HEK293 (cell line): ENCODE measurements around the gene RPS24.

Experiments
- GLIS1 ChIP-seq: fragments of 450-650 bp; formaldehyde crosslinking; IDR thresholded peaks from 2 replicates; pipeline ENCODE4 v1.5.1; 2016; ENCODE audit warnings: missing biosample characterization, missing genetic modification characterization
- HOXD13 ChIP-seq: sonication (generic); formaldehyde crosslinking; IDR thresholded peaks from 2 replicates; pipeline ENCODE4 v1.8.0; 2022; ENCODE audit warnings: missing genetic modification reagents, borderline replicate concordance
- KLF8 ChIP-seq: fragments of 450-650 bp; formaldehyde crosslinking; IDR thresholded peaks from 2 replicates; pipeline ENCODE4 v1.5.1; 2016; ENCODE audit warnings: missing biosample characterization, missing genetic modification characterization
- SP7 ChIP-seq: fragments of 450-650 bp; formaldehyde crosslinking; IDR thresholded peaks from 2 replicates; pipeline ENCODE4 v1.5.1; 2016; ENCODE audit warnings: missing biosample characterization, missing genetic modification characterization
- ZBTB17 ChIP-seq: fragments of 450-650 bp; formaldehyde crosslinking; IDR thresholded peaks from 2 replicates; pipeline ENCODE4 v1.5.1; 2016; ENCODE audit warnings: missing biosample characterization, missing genetic modification characterization
- ZBTB21 ChIP-seq: fragments of 450-650 bp; formaldehyde crosslinking; IDR thresholded peaks from 2 replicates; pipeline ENCODE4 v1.5.1; 2017; ENCODE audit warnings: missing biosample characterization, missing genetic modification characterization
- ZBTB48 ChIP-seq: fragments of 450-650 bp; formaldehyde crosslinking; IDR thresholded peaks from 2 replicates; pipeline ENCODE4 v1.5.1; 2016; ENCODE audit warnings: missing biosample characterization, missing genetic modification characterization
- ZNF112 ChIP-seq: fragments of 450-650 bp; formaldehyde crosslinking; IDR thresholded peaks from 2 replicates; pipeline ENCODE4 v1.5.0; 2017; ENCODE audit warnings: missing biosample characterization, missing genetic modification characterization
- ZNF132 ChIP-seq: fragments of 450-650 bp; formaldehyde crosslinking; IDR thresholded peaks from 2 replicates; pipeline ENCODE4 v1.5.1; 2017; ENCODE audit warnings: missing biosample characterization, missing genetic modification characterization, borderline replicate concordance
- ZNF133 ChIP-seq: fragments of 450-650 bp; formaldehyde crosslinking; IDR thresholded peaks from 2 replicates; pipeline ENCODE4 v1.5.1; 2016; ENCODE audit warnings: missing biosample characterization, missing genetic modification characterization
- ZNF155 ChIP-seq: fragments of 450-650 bp; formaldehyde crosslinking; IDR thresholded peaks from 2 replicates; pipeline ENCODE4 v1.5.1; 2016; ENCODE audit warnings: missing biosample characterization, missing genetic modification characterization
- ZNF16 ChIP-seq: fragments of 450-650 bp; formaldehyde crosslinking; IDR thresholded peaks from 2 replicates; pipeline ENCODE4 v1.5.1; 2016; ENCODE audit warnings: low read depth, missing biosample characterization, missing genetic modification characterization
- ZNF174 ChIP-seq: fragments of 450-650 bp; formaldehyde crosslinking; IDR thresholded peaks from 2 replicates; pipeline ENCODE4 v1.5.0; 2017; ENCODE audit warnings: missing biosample characterization, mild to moderate bottlenecking, missing genetic modification characterization
- ZNF211 ChIP-seq: fragments of 450-650 bp; formaldehyde crosslinking; IDR thresholded peaks from 2 replicates; pipeline ENCODE4 v1.5.1; 2016; ENCODE audit warnings: low read depth, missing biosample characterization, missing genetic modification characterization
- ZNF239 ChIP-seq: fragments of 450-650 bp; formaldehyde crosslinking; IDR thresholded peaks from 2 replicates; pipeline ENCODE4 v1.5.1; 2016; ENCODE audit warnings: missing biosample characterization, missing genetic modification characterization
- ZNF302 ChIP-seq: fragments of 450-650 bp; formaldehyde crosslinking; IDR thresholded peaks from 2 replicates; pipeline ENCODE4 v1.5.1; 2016; ENCODE audit warnings: missing biosample characterization, missing genetic modification characterization, low read depth
- ZNF324 ChIP-seq: fragments of 450-650 bp; formaldehyde crosslinking; IDR thresholded peaks from 2 replicates; pipeline ENCODE4 v1.5.1; 2016; ENCODE audit warnings: missing biosample characterization, missing genetic modification characterization
- ZNF37A ChIP-seq: fragments of 450-650 bp; IDR thresholded peaks from 2 replicates; pipeline ENCODE4 v1.5.1; 2018; ENCODE audit warnings: missing biosample characterization, missing genetic modification characterization
- ZNF473 ChIP-seq: fragments of 450-650 bp; formaldehyde crosslinking; IDR thresholded peaks from 2 replicates; pipeline ENCODE4 v1.5.1; 2017; ENCODE audit warnings: missing biosample characterization, missing genetic modification characterization
- ZNF514 ChIP-seq: fragments of 450-650 bp; formaldehyde crosslinking; IDR thresholded peaks from 2 replicates; pipeline ENCODE4 v1.5.1; 2016; ENCODE audit warnings: missing biosample characterization, missing genetic modification characterization
- ZNF548 ChIP-seq: fragments of 450-650 bp; formaldehyde crosslinking; IDR thresholded peaks from 2 replicates; pipeline ENCODE4 v1.5.1; 2016; ENCODE audit warnings: missing biosample characterization, missing genetic modification characterization
- ZNF549 ChIP-seq: fragments of 450-650 bp; IDR thresholded peaks from 2 replicates; pipeline ENCODE4 v1.5.1; 2018; ENCODE audit warnings: missing biosample characterization, missing genetic modification characterization, mild to moderate bottlenecking, inconsistent platforms, moderate library complexity
- ZNF561 ChIP-seq: fragments of 450-650 bp; IDR thresholded peaks from 2 replicates; pipeline ENCODE4 v1.5.1; 2018; ENCODE audit warnings: missing biosample characterization, missing genetic modification characterization, borderline replicate concordance
- ZNF624 ChIP-seq: fragments of 450-650 bp; formaldehyde crosslinking; IDR thresholded peaks from 2 replicates; pipeline ENCODE4 v1.5.1; 2017; ENCODE audit warnings: missing biosample characterization, missing genetic modification characterization
- ZNF629 ChIP-seq: fragments of 450-650 bp; formaldehyde crosslinking; IDR thresholded peaks from 2 replicates; pipeline ENCODE4 v1.5.1; 2017; ENCODE audit warnings: missing biosample characterization, missing genetic modification characterization
- ZNF677 ChIP-seq: fragments of 450-650 bp; IDR thresholded peaks from 2 replicates; pipeline ENCODE4 v1.5.0; 2018; ENCODE audit warnings: missing biosample characterization, mild to moderate bottlenecking, missing genetic modification characterization, moderate library complexity
- ZNF707 ChIP-seq: fragments of 450-650 bp; formaldehyde crosslinking; IDR thresholded peaks from 2 replicates; pipeline ENCODE4 v1.5.1; 2016; ENCODE audit warnings: missing biosample characterization, missing genetic modification characterization
- ZNF791 ChIP-seq: fragments of 450-650 bp; formaldehyde crosslinking; IDR thresholded peaks from 2 replicates; pipeline ENCODE4 v1.5.1; 2016; ENCODE audit warnings: missing biosample characterization, missing genetic modification characterization
- ZNF792 ChIP-seq: fragments of 450-650 bp; formaldehyde crosslinking; IDR thresholded peaks from 2 replicates; pipeline ENCODE4 v1.5.1; 2016; ENCODE audit warnings: missing biosample characterization, missing genetic modification characterization
- ZNF837 ChIP-seq: fragments of 450-650 bp; formaldehyde crosslinking; IDR thresholded peaks from 2 replicates; pipeline ENCODE4 v1.5.1; 2016; ENCODE audit warnings: missing biosample characterization, missing genetic modification characterization
- ZSCAN16 ChIP-seq: fragments of 450-650 bp; formaldehyde crosslinking; IDR thresholded peaks from 2 replicates; pipeline ENCODE4 v1.5.1; 2016; ENCODE audit warnings: missing biosample characterization, missing genetic modification characterization
- ZSCAN30 ChIP-seq: fragments of 450-650 bp; IDR thresholded peaks from 2 replicates; pipeline ENCODE4 v1.5.1; 2018; ENCODE audit warnings: missing biosample characterization, mild to moderate bottlenecking, missing genetic modification characterization, moderate library complexity
- TF ChIP-seq, protein P1 (sequence below): fragments of 450-650 bp; formaldehyde crosslinking; IDR thresholded peaks from 2 replicates; pipeline ENCODE4 v1.5.1; 2016; ENCODE audit warnings: missing biosample characterization, missing genetic modification characterization
- TF ChIP-seq, protein P2 (sequence below): fragments of 450-650 bp; formaldehyde crosslinking; IDR thresholded peaks from 2 replicates; pipeline ENCODE4; 2016; ENCODE audit warnings: missing biosample characterization, missing genetic modification characterization
- TF ChIP-seq, protein P3 (sequence below): fragments of 450-650 bp; formaldehyde crosslinking; IDR thresholded peaks from 2 replicates; pipeline ENCODE4 v1.5.1; 2016; ENCODE audit warnings: missing biosample characterization, missing genetic modification characterization
- TF ChIP-seq, protein P4 (sequence below): fragments of 450-650 bp; formaldehyde crosslinking; IDR thresholded peaks from 2 replicates; pipeline ENCODE4 v1.5.1; 2017; ENCODE audit warnings: missing biosample characterization, mild to moderate bottlenecking, missing genetic modification characterization, moderate library complexity

The RPS24 gene

DNA sequence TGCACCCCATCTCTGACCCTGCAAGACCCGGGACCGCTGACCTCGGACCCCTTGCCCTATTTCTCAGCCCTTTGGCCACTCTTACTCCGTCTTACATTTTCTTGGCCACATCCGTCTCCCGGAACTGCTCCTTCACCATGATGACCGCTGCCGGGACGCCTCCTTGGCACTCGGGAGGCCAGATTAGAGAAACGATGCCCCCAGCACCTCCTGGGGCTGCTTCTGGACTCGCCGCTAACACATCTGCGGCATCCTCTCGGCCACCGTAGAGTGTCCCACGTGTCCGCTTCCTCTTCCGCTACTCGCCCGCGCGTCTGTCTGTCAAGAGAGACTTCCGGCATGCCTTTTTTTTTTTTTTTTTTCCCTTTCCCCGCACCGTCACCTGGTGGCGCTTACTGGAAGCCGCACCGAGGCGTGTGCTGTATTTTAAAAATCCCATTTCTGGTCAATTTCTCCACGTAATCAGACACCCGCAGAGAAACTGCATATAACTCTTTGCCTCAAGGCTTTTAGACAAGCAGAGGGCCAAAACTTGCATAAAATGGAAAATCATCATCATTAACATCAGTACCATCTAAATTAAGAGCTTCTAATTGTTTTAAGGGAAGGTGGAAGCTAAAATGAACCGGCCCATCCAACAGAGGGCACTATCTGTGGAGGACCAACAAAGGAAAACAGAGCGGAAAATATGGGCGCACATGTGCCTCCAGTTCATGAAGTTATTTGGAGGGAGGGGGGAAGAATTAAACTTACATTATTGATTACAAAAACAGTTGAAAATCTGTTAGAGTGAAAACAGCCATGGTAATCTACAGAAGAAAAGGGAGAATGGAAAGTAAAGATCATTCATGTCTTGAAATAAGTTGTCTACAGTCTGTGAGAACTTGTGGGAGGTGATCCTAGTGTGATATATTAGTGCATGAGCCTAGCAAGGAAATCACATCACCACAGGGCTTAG, 4.1 kb upstream of the RPS24 start, which contains the start of gene POLR3A (continued):
- no peak for TF ChIP-seq ZNF302 (tag by site-specific recombination)
- no peak for TF ChIP-seq ZNF211
- TF ChIP-seq ZNF791: no peak
- no peak for TF ChIP-seq ZNF239 (tag by site-specific recombination)
- peak; percentile 74 for TF ChIP-seq KLF8
- no peak for TF ChIP-seq ZNF37A (tag by site-specific recombination)
- no peak for TF ChIP-seq ZNF792 (tag by site-specific recombination)
- TF ChIP-seq, protein P1, sequence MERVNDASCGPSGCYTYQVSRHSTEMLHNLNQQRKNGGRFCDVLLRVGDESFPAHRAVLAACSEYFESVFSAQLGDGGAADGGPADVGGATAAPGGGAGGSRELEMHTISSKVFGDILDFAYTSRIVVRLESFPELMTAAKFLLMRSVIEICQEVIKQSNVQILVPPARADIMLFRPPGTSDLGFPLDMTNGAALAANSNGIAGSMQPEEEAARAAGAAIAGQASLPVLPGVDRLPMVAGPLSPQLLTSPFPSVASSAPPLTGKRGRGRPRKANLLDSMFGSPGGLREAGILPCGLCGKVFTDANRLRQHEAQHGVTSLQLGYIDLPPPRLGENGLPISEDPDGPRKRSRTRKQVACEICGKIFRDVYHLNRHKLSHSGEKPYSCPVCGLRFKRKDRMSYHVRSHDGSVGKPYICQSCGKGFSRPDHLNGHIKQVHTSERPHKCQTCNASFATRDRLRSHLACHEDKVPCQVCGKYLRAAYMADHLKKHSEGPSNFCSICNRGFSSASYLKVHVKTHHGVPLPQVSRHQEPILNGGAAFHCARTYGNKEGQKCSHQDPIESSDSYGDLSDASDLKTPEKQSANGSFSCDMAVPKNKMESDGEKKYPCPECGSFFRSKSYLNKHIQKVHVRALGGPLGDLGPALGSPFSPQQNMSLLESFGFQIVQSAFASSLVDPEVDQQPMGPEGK: peak; percentile 59
- no peak for TF ChIP-seq ZNF677 (tag by site-specific recombination)
- no peak for TF ChIP-seq ZNF16
- no peak for TF ChIP-seq ZNF473 (tag by site-specific recombination)
- TF ChIP-seq ZNF112 (tag by site-specific recombination): no peak
- TF ChIP-seq ZNF132: no peak
- TF ChIP-seq ZNF624 (tag by site-specific recombination): no peak
- TF ChIP-seq ZNF629 (tag by site-specific recombination): peak; percentile 77
- TF ChIP-seq, protein P2, sequence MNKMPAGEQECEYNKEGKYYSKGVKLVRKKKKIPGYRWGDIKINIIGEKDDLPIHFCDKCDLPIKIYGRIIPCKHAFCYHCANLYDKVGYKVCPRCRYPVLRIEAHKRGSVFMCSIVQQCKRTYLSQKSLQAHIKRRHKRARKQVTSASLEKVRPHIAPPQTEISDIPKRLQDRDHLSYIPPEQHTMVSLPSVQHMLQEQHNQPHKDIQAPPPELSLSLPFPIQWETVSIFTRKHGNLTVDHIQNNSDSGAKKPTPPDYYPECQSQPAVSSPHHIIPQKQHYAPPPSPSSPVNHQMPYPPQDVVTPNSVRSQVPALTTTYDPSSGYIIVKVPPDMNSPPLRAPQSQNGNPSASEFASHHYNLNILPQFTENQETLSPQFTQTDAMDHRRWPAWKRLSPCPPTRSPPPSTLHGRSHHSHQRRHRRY (tag by site-specific recombination): no peak
- no peak for TF ChIP-seq ZNF174 (tag by site-specific recombination)
- TF ChIP-seq ZSCAN30 (tag by site-specific recombination): no peak; the same call in 1 of the 2 replicates
- peak; percentile 73 for TF ChIP-seq ZNF561 (tag by site-specific recombination)
- peak; percentile 79 for TF ChIP-seq SP7 (tag by site-specific recombination)
- TF ChIP-seq ZBTB21: peak; percentile 27
- peak; percentile 17; the same call in 1 of the 2 replicates for TF ChIP-seq ZNF548 (tag by site-specific recombination)
- no peak for TF ChIP-seq HOXD13 (CRISPR knock-in tag)
- no peak for TF ChIP-seq ZNF514 (tag by site-specific recombination)
- TF ChIP-seq GLIS1 (tag by site-specific recombination): peak; percentile 61
- TF ChIP-seq ZNF133: no peak
- no peak for TF ChIP-seq ZNF155 (tag by site-specific recombination)
- TF ChIP-seq ZNF549 (tag by site-specific recombination): no peak; the same call in 1 of the 2 replicates
- TF ChIP-seq ZNF707 (tag by site-specific recombination): no peak
- TF ChIP-seq ZNF324 (tag by site-specific recombination): peak; percentile 31; the same call in 1 of the 2 replicates
- TF ChIP-seq, protein P3, sequence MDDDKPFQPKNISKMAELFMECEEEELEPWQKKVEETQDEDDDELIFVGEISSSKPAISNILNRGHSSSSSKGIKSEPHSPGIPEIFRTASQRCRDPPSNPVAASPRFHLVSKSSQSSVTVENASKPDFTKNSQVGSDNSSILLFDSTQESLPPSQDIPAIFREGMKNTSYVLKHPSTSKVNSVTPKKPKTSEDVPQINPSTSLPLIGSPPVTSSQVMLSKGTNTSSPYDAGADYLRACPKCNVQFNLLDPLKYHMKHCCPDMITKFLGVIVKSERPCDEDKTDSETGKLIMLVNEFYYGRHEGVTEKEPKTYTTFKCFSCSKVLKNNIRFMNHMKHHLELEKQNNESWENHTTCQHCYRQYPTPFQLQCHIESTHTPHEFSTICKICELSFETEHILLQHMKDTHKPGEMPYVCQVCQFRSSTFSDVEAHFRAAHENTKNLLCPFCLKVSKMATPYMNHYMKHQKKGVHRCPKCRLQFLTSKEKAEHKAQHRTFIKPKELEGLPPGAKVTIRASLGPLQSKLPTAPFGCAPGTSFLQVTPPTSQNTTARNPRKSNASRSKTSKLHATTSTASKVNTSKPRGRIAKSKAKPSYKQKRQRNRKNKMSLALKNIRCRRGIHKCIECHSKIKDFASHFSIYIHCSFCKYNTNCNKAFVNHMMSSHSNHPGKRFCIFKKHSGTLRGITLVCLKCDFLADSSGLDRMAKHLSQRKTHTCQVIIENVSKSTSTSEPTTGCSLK (tag by site-specific recombination): no peak
- TF ChIP-seq ZBTB48 (tag by site-specific recombination): peak; percentile 58; the same call in 1 of the 2 replicates
- TF ChIP-seq, protein P4, sequence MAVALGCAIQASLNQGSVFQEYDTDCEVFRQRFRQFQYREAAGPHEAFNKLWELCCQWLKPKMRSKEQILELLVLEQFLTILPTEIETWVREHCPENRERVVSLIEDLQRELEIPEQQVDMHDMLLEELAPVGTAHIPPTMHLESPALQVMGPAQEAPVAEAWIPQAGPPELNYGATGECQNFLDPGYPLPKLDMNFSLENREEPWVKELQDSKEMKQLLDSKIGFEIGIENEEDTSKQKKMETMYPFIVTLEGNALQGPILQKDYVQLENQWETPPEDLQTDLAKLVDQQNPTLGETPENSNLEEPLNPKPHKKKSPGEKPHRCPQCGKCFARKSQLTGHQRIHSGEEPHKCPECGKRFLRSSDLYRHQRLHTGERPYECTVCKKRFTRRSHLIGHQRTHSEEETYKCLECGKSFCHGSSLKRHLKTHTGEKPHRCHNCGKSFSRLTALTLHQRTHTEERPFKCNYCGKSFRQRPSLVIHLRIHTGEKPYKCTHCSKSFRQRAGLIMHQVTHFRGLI: no peak; the same call in 1 of the 2 replicates
- no peak for TF ChIP-seq ZNF837 (tag by site-specific recombination)
- no peak for TF ChIP-seq ZSCAN16 (tag by site-specific recombination)
- TF ChIP-seq ZBTB17 (tag by site-specific recombination): peak; percentile 87
